GM18498 (cell line): Measurements from ENCODE around the gene KANSL1.

Source experiments
- ATAC-seq: cut with Tn5 transposase; IDR thresholded peaks from one replicate; pipeline ENCODE4 v1.9.1; 2021; ENCODE audit warnings: mild to moderate bottlenecking, moderate library complexity; ENCODE audit not compliant: unreplicated experiment

KANSL1 gene

DNA sequence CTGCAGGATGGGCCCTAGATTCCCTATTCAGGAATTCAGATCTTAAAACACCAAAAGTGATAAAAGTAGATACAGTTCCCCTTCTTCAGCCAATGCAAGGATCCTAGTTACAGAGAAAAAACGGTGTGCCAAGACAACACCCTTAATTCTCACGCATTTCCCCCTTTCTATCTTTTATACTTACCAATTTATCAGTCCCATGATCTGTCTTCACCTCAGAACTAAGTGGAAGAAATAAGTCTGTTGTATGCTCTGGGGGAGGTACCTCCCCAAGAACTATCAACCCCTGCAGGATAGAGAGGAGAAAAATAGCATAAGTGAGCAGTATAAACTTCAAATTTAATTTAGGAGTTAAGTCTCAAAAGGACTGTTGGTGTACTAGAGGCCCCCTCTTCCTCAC, 111.0 kb downstream of the KANSL1 start:
- no peak for ATAC-seq

DNA sequence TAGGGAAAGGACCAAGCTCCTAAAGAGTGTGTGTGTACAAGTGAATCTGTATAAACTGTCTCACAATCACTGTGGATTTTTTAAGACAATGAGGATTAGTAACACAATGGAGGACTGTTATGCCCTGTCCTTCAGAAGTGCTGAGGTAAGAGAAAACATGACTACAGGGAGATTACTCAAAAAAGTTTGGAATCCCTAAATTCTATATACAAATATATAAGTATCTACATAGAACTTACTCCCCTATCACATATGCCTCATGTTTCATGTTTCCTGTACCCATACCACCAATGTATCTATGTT, 112.3 kb downstream of the KANSL1 start:
- no peak for ATAC-seq

DNA sequence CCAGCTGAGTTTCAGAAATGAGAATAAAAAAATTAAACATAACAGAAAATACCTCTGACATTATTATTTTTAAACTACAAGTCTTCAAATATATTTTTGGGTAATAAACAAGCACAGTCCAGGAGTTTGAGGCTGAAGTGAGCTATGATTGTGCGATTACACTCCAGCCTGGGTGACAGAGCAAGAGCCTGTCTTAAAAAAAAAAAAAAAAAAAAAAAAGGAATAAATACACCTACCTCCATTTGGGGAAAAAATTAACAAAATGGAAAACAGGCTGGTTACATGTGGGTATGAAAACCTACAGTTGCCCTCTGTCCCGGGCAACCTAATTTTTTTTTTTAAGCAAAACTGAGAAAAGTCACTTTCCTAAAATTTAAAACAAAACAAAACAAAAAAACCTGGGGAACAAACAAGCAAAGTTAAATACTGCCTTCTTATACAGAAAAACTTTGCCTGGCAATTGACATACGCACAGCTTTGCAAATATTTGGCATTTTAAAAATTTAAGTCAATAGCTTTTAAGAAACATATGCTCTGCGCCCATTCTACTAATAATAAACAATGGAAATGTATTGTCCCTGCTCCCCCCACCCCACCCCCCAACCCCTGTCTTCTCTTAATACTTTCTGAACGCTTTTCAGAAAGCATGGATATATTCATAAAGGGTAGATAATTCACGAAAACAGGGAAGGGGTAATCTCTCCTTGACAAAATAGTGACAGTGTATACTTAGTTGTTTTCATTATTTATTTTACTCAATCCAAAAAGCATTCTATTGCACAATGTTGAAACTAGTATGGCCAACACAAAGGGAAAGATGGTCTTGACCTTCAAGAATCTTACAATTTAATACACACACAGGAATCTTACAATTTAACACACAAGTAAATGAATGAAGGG, 112.9 kb downstream of the KANSL1 start:
- no peak for ATAC-seq

DNA sequence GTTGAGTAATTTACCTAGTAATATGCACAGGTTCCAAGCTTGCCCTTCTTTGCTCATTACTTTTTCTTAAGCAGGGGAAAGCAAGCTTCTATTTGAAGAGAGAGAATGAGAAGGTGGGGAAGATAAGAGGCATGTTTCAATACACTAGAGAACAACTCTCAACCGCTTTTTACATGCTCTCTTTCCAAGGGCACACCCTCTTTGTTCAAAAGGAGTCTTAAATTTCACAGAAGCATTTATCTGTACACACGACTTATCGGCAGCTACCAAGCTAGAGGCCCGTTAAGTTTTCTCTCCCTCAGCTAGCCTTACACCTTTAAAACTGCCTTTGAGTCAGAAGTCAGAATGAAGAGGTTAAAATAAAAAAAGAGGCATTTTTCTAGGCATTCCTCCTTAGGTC, 114.6 kb downstream of the KANSL1 start:
- ATAC-seq = no peak

DNA sequence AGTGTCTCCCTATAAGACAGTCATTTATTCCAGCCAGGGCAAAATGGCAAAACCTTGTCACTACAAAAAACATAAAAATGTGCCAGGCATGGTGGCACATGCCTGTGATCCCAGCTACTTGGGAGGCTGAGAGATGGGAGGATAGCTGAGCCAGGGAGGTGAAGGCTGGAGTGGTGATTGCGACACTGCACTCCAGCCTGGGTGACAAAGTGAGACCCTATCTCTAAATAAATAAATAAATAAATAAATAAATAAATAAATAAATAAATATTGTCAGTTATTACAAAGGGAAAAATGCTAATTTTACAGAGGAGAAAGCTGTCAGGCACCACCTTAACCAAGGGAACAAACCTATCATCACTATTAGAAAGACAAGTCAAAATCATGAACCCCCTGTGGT, 118.7 kb downstream of the KANSL1 start:
- ATAC-seq = no peak

DNA sequence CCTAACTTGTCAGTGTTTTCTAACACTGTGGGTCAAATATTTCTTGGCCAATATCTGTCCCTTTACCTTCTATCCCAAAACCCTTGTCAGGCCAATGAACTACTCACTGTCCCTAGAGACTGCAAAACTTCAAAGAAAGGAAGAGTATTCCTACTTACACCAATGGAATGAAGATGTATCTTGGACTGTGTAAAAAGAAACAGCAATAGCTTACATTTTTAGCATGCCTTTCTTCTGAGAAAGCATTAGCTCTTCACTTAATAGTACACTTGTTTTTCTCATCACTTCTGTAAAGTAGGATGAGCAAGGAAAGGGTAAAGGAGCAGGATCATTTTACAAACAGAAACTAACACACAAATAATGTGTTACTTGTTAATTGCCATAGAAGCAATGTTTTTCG, 120.2 kb downstream of the KANSL1 start:
- ATAC-seq = no peak

DNA sequence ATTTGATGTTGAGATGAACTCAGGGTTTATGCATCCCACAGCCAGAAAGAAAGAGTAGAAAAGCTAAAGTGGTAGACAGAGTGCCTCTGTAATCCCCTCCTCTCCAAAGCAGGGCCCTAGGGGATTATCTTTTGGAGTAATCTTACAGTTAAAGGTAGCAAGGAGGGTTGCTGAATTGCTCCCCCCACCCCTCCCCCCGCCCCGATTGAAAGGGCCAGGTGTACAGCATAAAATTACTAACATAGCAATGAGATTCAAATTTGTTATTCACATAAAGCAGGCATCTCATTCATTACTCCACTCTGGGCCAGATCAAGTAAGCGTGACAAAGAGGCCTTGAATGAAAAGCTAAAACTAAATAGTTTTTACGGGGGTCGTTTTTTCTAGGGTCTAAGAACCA, 121.4 kb downstream of the KANSL1 start:
- no peak for ATAC-seq

DNA sequence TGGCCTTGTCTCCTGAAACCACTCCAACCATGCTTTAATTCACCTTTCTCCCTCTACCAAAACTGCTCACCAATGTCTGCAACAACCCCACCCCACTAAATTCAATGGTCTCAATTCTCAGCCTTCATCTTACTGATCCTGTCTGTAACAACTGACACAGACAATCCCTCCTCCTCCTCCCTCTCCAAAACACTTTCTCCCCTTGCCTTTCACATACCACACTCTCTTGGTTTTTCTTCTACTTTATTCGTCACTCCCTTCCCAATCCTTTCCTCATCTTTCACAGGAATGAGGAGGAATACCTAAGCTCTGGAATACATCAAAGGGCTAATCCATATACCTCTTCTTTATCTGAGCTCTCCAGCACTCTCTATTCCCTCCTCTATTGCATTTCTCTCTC, 128.8 kb downstream of the KANSL1 start:
- ATAC-seq = no peak

DNA sequence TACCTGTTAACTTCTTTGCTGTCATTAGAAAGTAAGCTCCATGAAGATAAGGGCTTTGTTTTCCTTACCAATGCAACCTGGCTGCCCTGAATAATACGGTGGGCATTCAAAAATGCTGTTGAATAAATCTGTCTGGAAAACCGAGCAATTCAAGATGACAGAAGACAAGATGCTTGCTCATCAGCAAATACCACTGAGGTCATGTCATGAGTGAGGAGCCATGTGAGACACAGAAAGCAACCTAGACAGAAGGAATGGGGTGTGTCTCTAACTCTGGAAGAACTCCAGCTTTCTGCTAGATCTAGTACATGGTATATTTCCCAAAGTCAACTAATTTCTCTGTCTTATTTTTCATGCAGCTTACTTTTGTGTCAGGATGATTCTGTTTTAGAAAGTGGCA, 130.0 kb downstream of the KANSL1 start:
- ATAC-seq = no peak

DNA sequence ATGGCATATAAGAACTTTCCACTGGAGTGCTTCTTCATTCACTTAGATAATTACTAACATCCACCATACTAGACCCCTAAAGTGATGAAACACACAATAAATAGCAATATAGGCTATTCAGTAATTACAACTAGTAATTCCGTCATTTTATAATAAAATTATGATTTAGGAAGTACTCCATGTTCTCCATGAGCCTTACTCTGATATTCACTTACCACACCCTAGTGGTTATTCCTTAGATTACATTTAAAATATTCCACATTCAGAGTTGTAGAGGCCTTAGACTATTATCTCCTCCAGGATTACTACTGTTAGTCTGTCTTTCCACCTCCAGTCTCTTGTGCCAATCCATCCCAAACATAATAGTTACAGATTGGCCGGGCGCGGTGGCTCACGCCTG, 131.8 kb downstream of the KANSL1 start:
- no peak for ATAC-seq

DNA sequence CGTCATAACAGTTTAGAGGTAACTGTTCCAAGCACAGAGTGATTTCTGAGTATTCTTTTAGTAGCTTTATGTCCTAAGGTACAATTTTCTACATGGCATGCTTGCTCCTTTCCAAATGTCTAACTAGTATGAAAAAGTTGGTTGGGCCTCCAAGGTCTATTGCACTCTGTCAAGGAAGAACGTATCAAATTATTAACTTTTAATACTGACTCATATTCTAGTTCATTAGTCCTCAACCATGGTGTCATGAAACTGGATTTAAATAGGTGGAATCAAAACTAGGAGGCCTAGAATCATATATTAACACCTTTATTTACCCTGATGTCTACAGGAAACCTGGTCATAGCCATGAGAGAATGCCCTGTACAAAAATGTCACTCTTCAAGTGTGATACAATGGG, 132.8 kb downstream of the KANSL1 start:
- ATAC-seq = no peak

DNA sequence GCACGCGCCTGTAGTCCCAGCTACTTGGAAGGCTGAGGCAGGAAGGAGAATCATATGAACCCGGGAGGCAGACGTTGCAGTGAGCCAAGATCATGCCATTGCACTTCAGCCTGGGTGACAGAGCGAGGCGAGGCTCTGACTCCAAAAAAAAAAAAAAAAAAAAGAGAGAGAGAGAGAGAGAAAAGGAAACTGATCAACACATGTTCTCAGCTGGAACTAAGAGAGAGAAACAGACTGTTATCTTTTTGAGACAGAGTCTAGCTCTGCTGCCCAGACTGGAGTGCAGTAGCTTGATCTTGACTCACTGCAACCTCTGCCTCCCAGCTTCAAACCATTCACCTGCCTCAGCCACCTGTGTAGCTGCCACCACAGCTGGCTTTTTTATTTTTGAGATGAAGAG, 133.7 kb downstream of the KANSL1 start:
- no peak for ATAC-seq

DNA sequence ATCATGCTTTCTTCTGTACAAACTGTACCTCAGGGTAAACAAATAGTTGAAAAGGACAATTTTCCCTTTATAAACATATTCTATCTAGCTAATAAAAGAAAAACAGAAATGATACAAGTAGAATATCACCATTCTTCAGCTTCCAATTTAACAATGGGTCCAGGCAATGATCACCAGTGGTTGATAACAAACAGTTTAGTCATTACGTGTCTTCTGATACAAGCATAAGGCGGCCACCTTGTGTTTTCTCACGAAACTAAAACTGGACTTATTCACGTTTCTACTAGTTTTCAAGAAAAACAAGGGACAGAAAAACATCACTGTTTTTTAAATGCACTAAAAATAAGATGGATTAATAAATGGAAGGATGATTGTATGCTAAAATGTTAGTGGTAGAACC, 135.9 kb downstream of the KANSL1 start:
- no peak for ATAC-seq

DNA sequence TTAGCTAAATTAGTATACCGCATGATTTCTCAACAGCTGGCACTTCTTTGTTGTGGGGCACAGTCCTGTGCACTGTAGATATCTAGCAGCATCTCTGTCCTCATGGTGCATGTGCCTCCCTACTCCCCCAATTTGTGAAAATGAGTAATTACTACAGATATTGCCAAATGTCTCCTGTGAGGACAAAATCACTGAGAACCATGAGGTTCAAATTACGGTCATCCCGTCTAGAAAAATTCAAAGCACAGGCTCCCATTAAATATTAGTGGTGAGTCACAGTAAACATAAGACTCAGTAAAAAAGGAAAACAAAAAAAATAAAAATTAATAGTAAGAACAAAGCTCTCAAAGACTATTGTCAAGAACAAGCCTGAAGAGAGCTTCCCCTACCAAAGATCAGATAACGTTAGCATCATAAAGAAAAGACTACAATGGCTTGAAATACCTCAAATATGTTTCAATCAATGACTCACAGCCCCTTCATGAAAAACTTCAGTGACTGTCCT, 136.4 kb downstream of the KANSL1 start:
- no peak for ATAC-seq

DNA sequence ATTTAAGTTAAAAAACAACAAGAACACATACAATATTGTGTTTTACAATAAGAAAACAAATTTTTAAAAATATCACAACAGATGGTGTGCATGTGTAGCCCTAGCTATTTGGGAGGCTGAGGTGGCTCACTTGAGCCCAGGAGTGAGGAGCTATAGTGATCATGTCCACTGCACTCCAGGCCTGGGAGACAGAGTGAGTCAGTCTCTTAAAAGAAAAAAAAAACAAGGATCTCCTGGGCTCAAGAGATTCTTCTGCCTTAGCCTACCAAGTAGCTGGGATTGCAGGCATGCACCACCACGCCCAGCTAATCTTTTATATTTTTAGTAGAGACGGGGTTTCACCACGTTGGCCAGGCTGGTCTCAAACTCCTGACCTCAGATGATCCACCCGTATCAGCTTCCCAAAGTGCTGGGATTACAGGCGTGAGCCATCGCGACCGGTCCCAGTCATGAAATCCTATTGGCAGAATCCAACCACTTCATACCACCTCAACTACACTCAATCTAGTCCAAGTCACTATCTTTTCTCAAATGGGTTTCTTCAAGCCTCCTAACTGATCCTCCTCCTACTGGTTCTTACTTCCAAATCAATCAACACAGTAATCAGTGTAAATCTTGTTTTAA, 139.2 kb downstream of the KANSL1 start:
- ATAC-seq = no peak

DNA sequence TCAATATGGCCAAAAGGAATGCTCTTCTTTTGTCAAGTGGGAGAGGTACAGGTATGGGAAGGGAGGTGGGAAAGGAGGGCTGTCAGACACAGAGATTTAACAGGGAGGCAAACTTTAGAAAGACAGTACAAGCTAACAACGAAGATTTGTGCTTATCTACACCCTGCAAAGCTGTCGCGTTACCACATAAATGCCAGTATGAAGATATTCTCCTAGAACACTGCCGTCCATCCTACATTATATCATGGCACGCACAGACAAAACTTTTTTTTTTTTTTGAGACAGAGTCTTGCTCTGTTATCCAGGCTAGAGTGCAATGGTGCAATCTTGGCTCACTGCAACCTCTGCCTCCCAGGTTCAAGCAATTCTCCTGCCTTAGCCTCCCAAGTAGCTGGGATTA, 143.6 kb downstream of the KANSL1 start:
- no peak for ATAC-seq

DNA sequence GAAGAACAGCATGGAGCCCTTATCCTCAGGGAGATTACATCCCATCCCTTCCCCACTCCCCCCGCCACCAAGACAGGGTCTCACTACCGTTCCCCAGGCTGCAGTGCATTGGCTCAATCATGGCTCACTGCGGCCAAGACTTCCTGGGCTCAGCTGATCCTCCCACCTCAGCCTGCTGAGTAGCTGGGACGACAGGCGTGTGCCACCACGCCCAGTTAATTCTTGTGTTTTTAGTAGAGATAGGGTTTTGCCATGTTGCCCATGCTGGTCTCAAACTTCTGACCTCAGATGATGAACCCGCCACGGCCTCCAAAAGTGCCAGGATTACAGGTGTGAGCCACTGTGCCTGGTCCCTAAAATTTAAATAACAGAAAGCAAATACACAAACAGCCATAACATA, 145.4 kb downstream of the KANSL1 start:
- no peak for ATAC-seq

DNA sequence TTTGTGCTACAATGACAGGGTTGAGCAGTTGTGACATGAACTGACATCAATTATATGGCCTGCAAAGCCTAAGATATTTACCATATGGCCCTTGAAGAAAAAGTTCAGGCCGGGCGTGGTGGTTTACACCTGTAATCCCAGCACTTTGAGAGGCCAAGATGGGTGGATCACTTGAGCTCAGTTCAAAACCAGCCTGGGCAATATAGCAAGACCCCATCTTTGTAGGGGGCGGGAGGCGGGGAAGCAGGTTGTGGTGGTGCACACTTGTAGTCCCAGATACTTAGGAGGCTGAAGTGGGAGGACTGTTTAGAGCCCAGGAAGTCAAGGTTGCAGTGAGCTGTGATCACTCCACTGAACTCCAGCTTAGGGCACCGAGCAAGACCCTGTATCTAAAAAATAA, 145.8 kb downstream of the KANSL1 start:
- ATAC-seq = no peak

DNA sequence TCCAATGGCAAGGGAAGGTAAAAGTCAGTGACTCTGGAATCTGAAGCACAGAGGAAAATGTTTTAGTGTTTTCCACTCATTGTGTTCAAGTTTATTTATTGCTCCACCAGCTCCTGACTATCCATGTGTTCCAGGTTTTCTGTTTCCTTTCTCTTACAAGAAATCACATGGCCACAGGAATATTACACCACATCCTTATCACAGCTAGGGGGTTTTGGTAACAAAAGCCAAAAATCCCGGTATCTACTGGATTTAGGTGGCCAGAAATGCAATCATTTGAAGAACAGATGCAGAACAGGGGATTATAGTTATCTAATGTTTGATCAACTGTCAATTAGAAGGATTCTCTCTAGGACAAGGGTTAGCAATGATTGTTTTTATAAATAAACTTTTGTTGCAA, 146.3 kb downstream of the KANSL1 start:
- no peak for ATAC-seq

DNA sequence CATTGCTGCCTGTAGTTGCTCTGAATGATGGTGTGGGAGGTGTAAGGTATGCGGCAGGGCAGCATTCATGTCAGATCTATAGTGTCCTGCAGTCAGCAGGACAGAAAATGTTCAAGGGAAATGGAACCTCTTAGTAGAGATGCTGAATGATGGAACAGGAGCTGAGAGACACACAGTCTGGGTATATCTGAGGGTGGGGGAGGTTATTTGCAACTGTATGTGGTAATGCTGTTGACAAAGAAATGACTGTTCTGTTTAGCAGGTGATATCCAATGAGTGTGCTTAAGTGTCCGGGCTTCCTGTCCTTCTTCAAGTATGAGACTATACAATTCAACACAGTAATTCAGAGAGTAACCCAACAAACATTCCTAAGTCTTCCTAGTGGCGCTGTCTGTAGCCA, 147.6 kb downstream of the KANSL1 start:
- ATAC-seq = no peak

DNA sequence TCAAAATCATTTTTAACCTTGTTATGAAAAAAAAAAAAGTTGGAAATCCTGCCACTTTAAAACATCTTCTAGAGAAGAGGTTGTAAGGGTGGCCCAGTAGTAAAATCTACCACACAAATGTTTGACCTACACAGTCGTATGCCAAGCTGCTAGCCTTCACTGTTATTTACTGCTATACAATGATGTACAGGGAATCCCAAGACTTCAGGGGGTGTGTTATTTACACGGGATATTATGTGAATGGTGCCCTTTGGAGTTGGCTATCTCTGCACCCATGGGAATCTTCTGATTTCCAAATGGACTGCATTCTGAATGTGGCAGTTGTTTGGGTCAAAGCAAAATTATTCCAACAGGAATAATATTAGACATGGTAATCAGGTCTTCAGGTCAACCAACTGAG, 148.2 kb downstream of the KANSL1 start:
- no peak for ATAC-seq

DNA sequence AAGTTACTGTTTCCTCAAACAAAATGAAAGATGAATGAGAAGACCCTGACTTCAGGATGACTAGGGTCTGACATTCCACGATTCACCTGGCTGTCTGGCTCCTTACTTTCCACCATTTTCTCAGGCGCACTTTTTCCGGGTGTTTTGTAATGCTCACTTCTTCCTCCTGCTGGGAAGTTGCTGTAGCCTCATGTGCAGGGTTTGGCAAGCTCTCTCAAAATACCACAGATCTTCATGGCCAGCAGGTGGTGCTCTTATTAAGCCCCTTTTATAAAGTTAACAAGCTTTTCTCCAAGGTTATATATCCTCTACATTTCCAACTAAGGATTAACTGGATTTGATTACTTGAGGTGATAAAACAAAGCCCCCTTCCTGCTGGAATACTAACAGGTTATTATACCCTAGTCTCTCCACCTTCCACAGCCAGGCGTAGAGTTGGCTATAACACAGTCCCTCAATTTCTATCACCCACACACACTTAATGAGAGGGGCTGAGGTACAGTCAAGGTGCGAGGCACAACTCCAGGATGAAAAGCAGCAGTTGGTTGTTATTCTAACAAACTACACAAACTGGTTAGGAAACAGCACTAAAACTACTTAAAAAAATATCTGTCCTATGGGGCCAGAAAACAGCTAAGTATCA, 148.8 kb downstream of the KANSL1 start:
- ATAC-seq = no peak
